PC-9 (cell line): Measurements from ENCODE around the gene ITGBL1. TPM values are rescaled to one million over a fixed set of nuclear protein-coding genes. Genes with fewer than 3 reads are reported as not detected.
A peak's percentile ranks its signal among the peaks of the same experiment; 100 is the strongest.

ENCODE experiments used
- BruUV-seq: library from RNA; stranded (reverse); fragments of 400-500 nt; replicated peaks from 2 replicates; lab custom pipeline; 2021; lab: Mats Ljungman, UMichigan
- CTCF ChIA-PET: fragments of 300-600 bp; sonication (Branson Sonifier 250); formaldehyde crosslinking; loops from one replicate; lab custom pipeline; 2022; ENCODE audit warnings: antibody characterized with exemption; lab: Charles Lee
- POLR2A ChIA-PET: fragments of 300-600 bp; sonication (Branson Sonifier 250); formaldehyde crosslinking; loops from one replicate; lab custom pipeline; 2022; ENCODE audit warnings: antibody characterized with exemption; ENCODE audit not compliant: unreplicated experiment; lab: Charles Lee
- DNase-seq, 2 experiments: peaks; one replicate each; pipeline versions ENCODE4 v3.0.0 to v3.0.0-alpha.2; 2015 to 2022; ENCODE audit warnings: mixed read lengths in 1 of 2
- H2AFZ ChIP-seq: fragments of 200-600 bp; sonication (generic); 2 replicates; pipeline ENCODE4 v1.8.1; 2017; ENCODE audit warnings: antibody characterized with exemption
- H3F3A ChIP-seq: fragments of 200-600 bp; sonication (generic); 2 replicates; pipeline ENCODE4 v1.8.1; 2017; ENCODE audit warnings: antibody characterized with exemption, mild to moderate bottlenecking, low read depth; ENCODE audit not compliant: insufficient read depth
- H3K27ac ChIP-seq: fragments of 200-600 bp; sonication (generic); 2 replicates; pipeline ENCODE4 v1.6.1; 2016; ENCODE audit warnings: mixed run types
- H3K27me3 ChIP-seq: fragments of 200-600 bp; sonication (generic); 2 replicates; pipeline ENCODE4 v1.6.1; 2016; ENCODE audit warnings: low read depth, mixed run types; ENCODE audit not compliant: insufficient read depth
- H3K36me3 ChIP-seq: fragments of 200-600 bp; sonication (generic); 2 replicates; pipeline ENCODE4 v1.6.1; 2016; ENCODE audit warnings: low read depth, mixed run types
- H3K4me1 ChIP-seq: fragments of 200-600 bp; sonication (generic); replicated peaks from 2 replicates; pipeline ENCODE4 v1.6.1; 2016; ENCODE audit warnings: mixed run types; ENCODE audit not compliant: insufficient read depth
- H3K4me2 ChIP-seq: fragments of 200-600 bp; sonication (generic); 2 replicates; pipeline ENCODE4 v1.6.1; 2017; ENCODE audit warnings: mixed run types
- H3K4me3 ChIP-seq: fragments of 200-600 bp; sonication (generic); 2 replicates; pipeline ENCODE4 v1.6.1; 2016; ENCODE audit warnings: mixed run types
- H3K79me2 ChIP-seq: fragments of 200-600 bp; sonication (generic); 2 replicates; pipeline ENCODE4 v1.6.1; 2017; ENCODE audit warnings: low read depth, mixed run types
- H3K9me2 ChIP-seq: fragments of 200-600 bp; sonication (generic); 2 replicates; pipeline ENCODE4 v1.8.1; 2017; ENCODE audit warnings: mild to moderate bottlenecking; ENCODE audit not compliant: insufficient read depth
- H3K9me3 ChIP-seq: fragments of 200-600 bp; sonication (generic); 2 replicates; pipeline ENCODE4 v1.8.1; 2016; ENCODE audit warnings: low read depth; ENCODE audit not compliant: insufficient read depth
- H4K20me1 ChIP-seq: fragments of 200-600 bp; sonication (generic); 2 replicates; pipeline ENCODE4 v1.8.1; 2017; ENCODE audit not compliant: insufficient read depth
- EZH2 ChIP-seq: fragments of 200-600 bp; sonication (generic); IDR thresholded peaks from 2 replicates; pipeline ENCODE4 v1.8.0; 2017; ENCODE audit warnings: antibody characterized with exemption, low read depth
- intact Hi-C: fragments of 100-400 bp; cut with micrococcal nuclease; formaldehyde crosslinking; loops from one replicate; pipeline ENCODE4 v1.10.0; 2022; ENCODE audit not compliant: unreplicated experiment
- total RNA-seq: library from RNA; stranded (reverse); gene quantifications from 2 replicates; pipeline ENCODE4 v1.2.3, GENCODE V29; 2021
- TF ChIP-seq, protein P1 (sequence below): fragments of 200-600 bp; sonication (generic); conservative IDR thresholded peaks from 2 replicates; pipeline ENCODE4 v1.6.1; 2017; ENCODE audit warnings: mixed run types, antibody characterized with exemption, mild to moderate bottlenecking, moderate library complexity

The ITGBL1 gene
- total RNA-seq, 1 experiment from 2014 or later: 52.5 TPM

DNA sequence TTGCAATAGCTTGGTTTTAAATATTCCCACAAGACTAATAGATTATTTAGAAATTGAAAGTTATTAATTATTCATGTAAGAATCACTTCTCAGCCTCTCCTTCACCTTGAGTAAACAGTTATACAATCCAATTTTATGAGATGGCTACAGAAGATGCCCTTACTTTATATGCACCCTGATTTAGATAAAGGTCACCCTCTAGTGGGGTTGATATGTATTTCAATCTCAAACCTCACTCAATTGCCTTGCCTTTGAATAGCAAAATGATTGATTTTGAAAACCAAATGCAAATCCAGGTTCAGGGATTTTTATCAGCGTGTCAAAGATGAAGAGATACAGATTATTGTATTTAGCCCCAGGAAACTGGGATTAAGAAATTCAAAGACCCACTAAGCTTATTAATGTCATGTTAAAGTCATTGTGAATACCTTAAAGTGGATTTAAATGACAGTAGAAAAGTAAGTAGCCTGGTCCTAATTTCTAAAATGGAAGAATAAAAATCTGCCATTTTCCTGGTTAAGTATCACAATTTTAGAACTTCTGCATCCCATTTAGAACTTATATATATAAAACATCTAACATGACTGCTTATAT lies 305.1 kb downstream of the ITGBL1 start:
- H3K9me2 ChIP-seq: no peaks in the 10 kb centered on the region
- no peak overlapping the region for H3K4me3 ChIP-seq
- TF ChIP-seq, protein P1, sequence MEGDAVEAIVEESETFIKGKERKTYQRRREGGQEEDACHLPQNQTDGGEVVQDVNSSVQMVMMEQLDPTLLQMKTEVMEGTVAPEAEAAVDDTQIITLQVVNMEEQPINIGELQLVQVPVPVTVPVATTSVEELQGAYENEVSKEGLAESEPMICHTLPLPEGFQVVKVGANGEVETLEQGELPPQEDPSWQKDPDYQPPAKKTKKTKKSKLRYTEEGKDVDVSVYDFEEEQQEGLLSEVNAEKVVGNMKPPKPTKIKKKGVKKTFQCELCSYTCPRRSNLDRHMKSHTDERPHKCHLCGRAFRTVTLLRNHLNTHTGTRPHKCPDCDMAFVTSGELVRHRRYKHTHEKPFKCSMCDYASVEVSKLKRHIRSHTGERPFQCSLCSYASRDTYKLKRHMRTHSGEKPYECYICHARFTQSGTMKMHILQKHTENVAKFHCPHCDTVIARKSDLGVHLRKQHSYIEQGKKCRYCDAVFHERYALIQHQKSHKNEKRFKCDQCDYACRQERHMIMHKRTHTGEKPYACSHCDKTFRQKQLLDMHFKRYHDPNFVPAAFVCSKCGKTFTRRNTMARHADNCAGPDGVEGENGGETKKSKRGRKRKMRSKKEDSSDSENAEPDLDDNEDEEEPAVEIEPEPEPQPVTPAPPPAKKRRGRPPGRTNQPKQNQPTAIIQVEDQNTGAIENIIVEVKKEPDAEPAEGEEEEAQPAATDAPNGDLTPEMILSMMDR: peak; percentile 89
- no peak for TF ChIP-seq EZH2
- peak in 1 of 2 experiments; percentile 58 for DNase-seq
- no peaks in the 10 kb centered on the region for H3K4me1 ChIP-seq
- no peaks in the 10 kb centered on the region for H3K79me2 ChIP-seq
- H3K27me3 ChIP-seq: no peaks in the 10 kb centered on the region
- H3F3A ChIP-seq: no peaks in the 10 kb centered on the region
- H3K4me2 ChIP-seq: no peak overlapping the region
- ChIA-PET POLR2A (interaction anchor here (0.7 kb wide), 1 partner anchor 268 kb away, joined by 6 read pairs; no protein-coding TSS in a partner anchor), CTCF (interaction anchor here (3.2 kb wide), 1 partner anchor 613 kb away, joined by 11 read pairs; no protein-coding TSS in a partner anchor)
- no peaks in the 10 kb centered on the region for H4K20me1 ChIP-seq
- no peak overlapping the region for H3K27ac ChIP-seq
- H2AFZ ChIP-seq: no peak overlapping the region
- BruUV-seq: no TSS peak
- no peaks in the 10 kb centered on the region for H3K36me3 ChIP-seq
- no peaks in the 10 kb centered on the region for H3K9me3 ChIP-seq
- intact Hi-C loops: loop anchor here (1.0 to 10.0 kb wide), 4 partner anchors 243 to 612 kb away; partner anchors contain the start of gene NALCN

- no peaks in the 10 kb centered on the region for H3K27me3 ChIP-seq
- BruUV-seq: no TSS peak
- no peak overlapping the region for H3K27ac ChIP-seq
- H3K4me1 ChIP-seq: no peaks in the 10 kb centered on the region
- H4K20me1 ChIP-seq: no peaks in the 10 kb centered on the region
- no peaks in the 10 kb centered on the region for H3F3A ChIP-seq
- no peak overlapping the region for H2AFZ ChIP-seq
- H3K4me2 ChIP-seq: no peak overlapping the region
- no peaks in the 10 kb centered on the region for H3K79me2 ChIP-seq
- TF ChIP-seq, protein P1: no peak
- no peak for TF ChIP-seq EZH2
- no peaks in the 10 kb centered on the region for H3K36me3 ChIP-seq
- ChIA-PET POLR2A (no interaction called here), CTCF (no interaction called here)
- no peaks in the 10 kb centered on the region for H3K9me3 ChIP-seq
- intact Hi-C loops: no loop called here
- peak in 1 of 2 experiments; percentile 51 for DNase-seq
- no peak overlapping the region for H3K4me3 ChIP-seq
- no peaks in the 10 kb centered on the region for H3K9me2 ChIP-seq
Measured at GRCh38 chr13:101763191-101763590, 310.7 kb downstream of the ITGBL1 start.

Other genes with a start within 250 kb of the ITGBL1 start
- gene NALCN, start 36.2 kb upstream of the ITGBL1 start, total RNA-seq: 7.7 and 8.8 TPM in 2 replicates